Iris pigment epithelial cell (primary cell): ENCODE results near the gene DLX3.
A peak's percentile ranks its signal among the peaks of the same experiment; 100 is the strongest.
"Not testable (repeated sequence)": the region's sequence is repeated elsewhere in the genome, so short reads cannot be mapped to it uniquely, and the experiment has no call there.

Source experiments
- DNase-seq: peaks from one replicate; pipeline ENCODE4 v3.0.0-alpha.2; 2011; ENCODE audit warnings: low read depth

The DLX3 gene

GRCh38 chr17:49995055-49995738 is at the start of gene DLX3:
DLX3 (minus strand) TSS chr17:49995224; CDS start chr17:49994998, 226 bp downstream.
- DNase-seq, result peak; percentile 75

GRCh38 chr17:50044483-50044882 is 49.5 kb upstream of the DLX3 start:
- no peak for DNase-seq

- peak; percentile 53 for DNase-seq
Observed at GRCh38 chr17:50043290-50044148, 48.5 kb upstream of the DLX3 start.

- DNase-seq, result no peak
Observed at GRCh38 chr17:50042211-50042610, 47.2 kb upstream of the DLX3 start.

GRCh38 chr17:50040496-50040895 is 45.5 kb upstream of the DLX3 start:
- not testable (repeated sequence) for DNase-seq

GRCh38 chr17:50039058-50039457 is 44.0 kb upstream of the DLX3 start:
- no peak for DNase-seq

GRCh38 chr17:50037321-50038107 is 42.5 kb upstream of the DLX3 start:
- peak; percentile 86 for DNase-seq

GRCh38 chr17:50036455-50037261 is 41.6 kb upstream of the DLX3 start:
- no peak for DNase-seq

GRCh38 chr17:50035945-50036344 is 40.9 kb upstream of the DLX3 start:
- DNase-seq, result no peak

GRCh38 chr17:50035421-50035879 is 40.4 kb upstream of the DLX3 start:
- DNase-seq, result no peak

GRCh38 chr17:50034498-50035364 is 39.7 kb upstream of the DLX3 start:
- no peak for DNase-seq

GRCh38 chr17:50033316-50033715 is 38.3 kb upstream of the DLX3 start:
- no peak for DNase-seq

GRCh38 chr17:50029185-50029584 is 34.2 kb upstream of the DLX3 start:
- DNase-seq, result no peak

GRCh38 chr17:50028736-50029120 is 33.7 kb upstream of the DLX3 start:
- no peak for DNase-seq

GRCh38 chr17:50027881-50028735 is 33.1 kb upstream of the DLX3 start:
- no peak for DNase-seq

- peak; percentile 96 for DNase-seq
Observed at GRCh38 chr17:50027172-50027880, 32.3 kb upstream of the DLX3 start.

GRCh38 chr17:50026837-50027171 is 31.8 kb upstream of the DLX3 start:
- peak; percentile 79 for DNase-seq

- DNase-seq, result no peak
Observed at GRCh38 chr17:50026046-50026675, 31.1 kb upstream of the DLX3 start.

- DNase-seq, result no peak
Observed at GRCh38 chr17:50024808-50025207, 29.8 kb upstream of the DLX3 start.
